DOHH2 (cell line): ENCODE results near the gene TIMM23.
"Not testable (repeated sequence)": the region's sequence is repeated elsewhere in the genome, so short reads cannot be mapped to it uniquely, and the experiment has no call there.

ENCODE experiments used
- EZH2phosphoT487 ChIP-seq: fragments of 200-600 bp; sonication (generic); IDR thresholded peaks from 2 replicates; pipeline ENCODE4 v1.6.1; 2017; ENCODE audit warnings: borderline replicate concordance, mild to moderate bottlenecking, antibody characterized with exemption, low read length, moderate library complexity, mixed read lengths
- TF ChIP-seq, protein P1 (sequence below): fragments of 200-600 bp; sonication (generic); IDR thresholded peaks from one replicate; pipeline ENCODE4 v1.5.1; 2014; ENCODE audit warnings: antibody characterized with exemption, mild to moderate bottlenecking, low read depth, low read length; ENCODE audit not compliant: poor library complexity, severe bottlenecking

DNA sequence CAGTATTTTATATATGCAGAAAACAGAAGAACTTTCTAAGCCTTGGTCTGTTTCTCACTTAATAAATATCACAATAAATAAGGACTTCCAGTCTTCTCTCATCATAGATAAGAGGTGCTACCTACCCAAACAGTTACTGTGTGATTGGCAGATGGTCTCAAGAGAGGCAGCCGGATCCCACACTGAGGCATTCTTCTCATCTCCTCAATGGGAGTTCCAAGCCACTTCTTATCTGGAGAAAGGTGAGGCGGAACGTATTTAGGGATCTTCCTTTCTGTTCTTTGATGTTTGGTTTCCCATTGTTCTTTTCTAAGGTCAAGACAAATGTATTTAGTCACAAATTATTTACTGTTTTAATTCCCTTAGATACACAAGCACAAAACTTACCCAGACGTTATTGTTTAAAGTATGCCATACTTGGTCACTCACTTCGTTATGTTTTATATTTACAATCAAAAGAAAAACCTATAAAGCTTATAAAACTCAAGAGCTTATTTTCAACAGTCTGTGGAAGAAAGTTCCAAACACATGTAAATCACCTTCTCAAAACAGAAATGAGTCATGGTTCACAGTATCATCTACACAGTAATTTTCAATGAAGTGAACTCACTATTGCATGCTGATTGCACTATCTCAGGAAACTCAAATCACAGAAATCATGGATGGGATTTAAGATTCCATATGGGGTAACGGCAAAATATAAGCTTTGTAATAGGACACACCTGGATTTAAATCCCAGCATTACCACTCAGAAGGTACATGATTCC lies 9.4 kb upstream of the TIMM23 start:
- TF ChIP-seq, protein P1, sequence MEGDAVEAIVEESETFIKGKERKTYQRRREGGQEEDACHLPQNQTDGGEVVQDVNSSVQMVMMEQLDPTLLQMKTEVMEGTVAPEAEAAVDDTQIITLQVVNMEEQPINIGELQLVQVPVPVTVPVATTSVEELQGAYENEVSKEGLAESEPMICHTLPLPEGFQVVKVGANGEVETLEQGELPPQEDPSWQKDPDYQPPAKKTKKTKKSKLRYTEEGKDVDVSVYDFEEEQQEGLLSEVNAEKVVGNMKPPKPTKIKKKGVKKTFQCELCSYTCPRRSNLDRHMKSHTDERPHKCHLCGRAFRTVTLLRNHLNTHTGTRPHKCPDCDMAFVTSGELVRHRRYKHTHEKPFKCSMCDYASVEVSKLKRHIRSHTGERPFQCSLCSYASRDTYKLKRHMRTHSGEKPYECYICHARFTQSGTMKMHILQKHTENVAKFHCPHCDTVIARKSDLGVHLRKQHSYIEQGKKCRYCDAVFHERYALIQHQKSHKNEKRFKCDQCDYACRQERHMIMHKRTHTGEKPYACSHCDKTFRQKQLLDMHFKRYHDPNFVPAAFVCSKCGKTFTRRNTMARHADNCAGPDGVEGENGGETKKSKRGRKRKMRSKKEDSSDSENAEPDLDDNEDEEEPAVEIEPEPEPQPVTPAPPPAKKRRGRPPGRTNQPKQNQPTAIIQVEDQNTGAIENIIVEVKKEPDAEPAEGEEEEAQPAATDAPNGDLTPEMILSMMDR = not testable (repeated sequence)
- TF ChIP-seq EZH2phosphoT487 = not testable (repeated sequence)
